Fibroblast of mammary gland (primary cell): ENCODE results near the gene STK38L.

Source experiments
- DNase-seq: peaks from one replicate; pipeline ENCODE4 v3.0.0-alpha.2; 2010; ENCODE audit warnings: low read depth
- H3K4me3 ChIP-seq: 2 replicates; pipeline ENCODE4 v1.5.1; 2011; ENCODE audit warnings: low read depth, mild to moderate bottlenecking, low read length, moderate library complexity; ENCODE audit not compliant: control insufficient read depth
- CTCF ChIP-seq: conservative IDR thresholded peaks from 2 replicates; pipeline ENCODE4 v1.5.1; 2011; ENCODE audit warnings: low read depth, low read length, inconsistent platforms; ENCODE audit not compliant: control insufficient read depth, insufficient read depth

STK38L gene

GRCh38 chr12:27304856-27305255, 60.8 kb downstream of the STK38L start:
- H3K4me3 ChIP-seq: no peak overlapping the region
- no peak for DNase-seq
- TF ChIP-seq CTCF: no peak

- TF ChIP-seq CTCF: peak; percentile 46
- peak; percentile 72 for DNase-seq
- no peak overlapping the region for H3K4me3 ChIP-seq
These were observed 61.8 kb downstream of the STK38L start for GRCh38 chr12:27305673-27306456.

GRCh38 chr12:27309293-27309994, 65.4 kb downstream of the STK38L start:
- no peak for TF ChIP-seq CTCF
- DNase-seq: no peak

DNA sequence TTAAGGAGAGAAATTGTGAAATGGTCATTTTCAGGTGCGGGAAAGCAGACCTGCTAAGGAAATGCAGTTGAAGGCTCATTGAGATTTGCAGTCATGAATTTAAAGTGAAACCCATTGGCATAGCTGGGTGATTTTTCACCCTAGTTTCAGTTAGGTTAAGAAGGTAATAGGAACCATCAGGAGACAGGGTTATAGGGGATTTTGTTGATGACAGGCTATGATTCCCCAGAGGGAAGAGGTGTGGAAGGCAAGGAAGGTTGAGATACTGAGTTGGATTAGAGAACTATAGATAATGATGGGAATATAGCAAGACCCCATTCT, 65.9 kb downstream of the STK38L start:
- no peak overlapping the region for H3K4me3 ChIP-seq
- DNase-seq: no peak
- no peak for TF ChIP-seq CTCF

More at GRCh38 chr12:27309293-27309994, 65.4 kb downstream of the STK38L start:
- H3K4me3 ChIP-seq: no peak overlapping the region

DNA sequence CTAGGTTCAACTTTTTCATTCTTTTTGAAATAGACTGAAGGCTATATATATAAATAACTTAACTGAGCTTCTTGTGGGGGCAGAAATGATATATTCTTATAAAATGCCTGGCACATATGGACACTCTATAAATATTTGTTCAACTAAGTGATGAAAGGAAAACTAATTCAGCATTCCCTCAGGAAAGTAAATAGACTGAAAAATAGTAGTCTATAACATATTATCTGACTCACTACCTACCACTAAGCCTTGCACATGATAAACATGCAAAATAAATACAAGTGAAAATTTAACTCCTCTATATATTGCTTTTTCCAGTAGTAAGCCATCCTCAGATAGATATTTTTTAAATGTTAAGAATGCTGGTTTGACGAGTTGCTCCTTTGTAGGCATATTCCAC, 72.9 kb downstream of the STK38L start:
- H3K4me3 ChIP-seq: no peak overlapping the region
- DNase-seq: no peak
- no peak for TF ChIP-seq CTCF

- TF ChIP-seq CTCF: no peak
- H3K4me3 ChIP-seq: no peak overlapping the region
- DNase-seq: peak; percentile 76
These were observed 75.3 kb downstream of the STK38L start for GRCh38 chr12:27319409-27319808.
